GM21529 (cell line): Measurements from ENCODE around the gene CD1C.
"Not testable (repeated sequence)": the region's sequence is repeated elsewhere in the genome, so short reads cannot be mapped to it uniquely, and the experiment has no call there.

Experiments
- ATAC-seq: cut with Tn5 transposase; IDR thresholded peaks from one replicate; pipeline ENCODE4 v1.9.1; 2021; ENCODE audit not compliant: unreplicated experiment

CD1C gene

DNA sequence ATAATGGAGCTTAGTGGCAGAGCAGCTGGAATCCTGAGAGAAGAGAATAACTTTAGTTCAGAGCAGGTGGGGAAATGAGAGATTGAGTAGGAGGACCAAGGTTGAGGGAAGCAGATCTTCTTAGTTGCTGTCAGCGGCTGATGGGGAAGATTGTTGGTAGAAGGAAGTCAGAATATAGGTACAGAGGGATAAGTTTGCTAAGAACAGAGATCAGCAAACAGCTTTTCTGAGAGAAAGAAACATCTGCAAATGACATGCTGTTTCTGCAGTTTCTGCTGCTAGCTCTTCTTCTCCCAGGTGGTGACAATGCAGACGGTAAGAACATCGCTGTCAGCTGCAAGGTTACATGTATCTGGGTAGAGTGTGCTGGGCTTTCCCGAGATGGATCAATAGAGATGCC lies at the start of gene CD1C:
Gene CD1C (plus strand): TSS at position 113 of the 400 bp plus-strand sequence. CDS start 142 bp downstream, at position 255.
- no peak for ATAC-seq

- ATAC-seq = no peak
Observed at GRCh38 chr1:158246650-158247049, 43.1 kb upstream of the CD1C start.

- ATAC-seq = peak; percentile 79
Observed at GRCh38 chr1:158248118-158248517, 41.6 kb upstream of the CD1C start.

DNA sequence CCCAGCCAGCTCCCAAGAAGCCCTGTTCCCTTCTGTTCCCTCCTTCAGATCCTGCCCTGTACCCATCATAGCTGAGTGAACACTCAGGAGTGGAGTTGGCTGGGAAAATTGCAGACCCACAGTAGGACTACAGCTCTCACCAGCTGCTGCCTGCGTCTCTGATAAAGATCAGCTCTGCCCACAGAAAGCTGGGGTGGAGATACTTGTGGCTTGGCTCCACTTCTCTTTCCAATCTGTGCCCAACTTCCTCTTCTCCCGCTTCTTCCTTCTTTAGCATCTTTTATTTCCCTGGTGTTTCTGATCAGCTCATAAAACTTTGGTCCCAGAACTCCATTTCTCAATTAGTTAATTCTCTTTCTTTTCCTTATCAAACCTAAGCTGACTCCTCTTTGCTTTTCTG lies 41.0 kb upstream of the CD1C start:
- no peak for ATAC-seq

DNA sequence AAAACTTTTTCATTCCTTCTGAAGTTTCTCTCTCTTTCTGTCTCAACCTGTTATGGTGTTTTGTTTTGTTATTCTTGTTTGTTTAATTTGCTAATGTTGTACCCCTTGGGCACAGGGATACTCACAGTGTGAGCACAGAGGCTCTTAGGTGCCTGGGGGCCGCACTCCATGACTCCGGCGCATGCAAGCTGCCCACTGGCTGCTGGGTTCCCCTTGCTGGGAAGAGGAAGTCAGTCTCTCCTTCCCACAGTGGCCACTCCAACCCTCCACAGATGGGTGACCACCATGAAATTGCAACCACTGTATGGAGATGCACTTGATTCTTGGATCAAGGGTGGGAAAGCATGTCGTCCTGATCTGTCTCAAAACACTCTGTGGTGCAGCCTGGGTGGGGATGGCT lies 40.1 kb upstream of the CD1C start:
- no peak for ATAC-seq

GRCh38 chr1:158251163-158251562 lies 38.6 kb upstream of the CD1C start:
- no peak for ATAC-seq

GRCh38 chr1:158255656-158256055 lies 34.1 kb upstream of the CD1C start:
- ATAC-seq = no peak

DNA sequence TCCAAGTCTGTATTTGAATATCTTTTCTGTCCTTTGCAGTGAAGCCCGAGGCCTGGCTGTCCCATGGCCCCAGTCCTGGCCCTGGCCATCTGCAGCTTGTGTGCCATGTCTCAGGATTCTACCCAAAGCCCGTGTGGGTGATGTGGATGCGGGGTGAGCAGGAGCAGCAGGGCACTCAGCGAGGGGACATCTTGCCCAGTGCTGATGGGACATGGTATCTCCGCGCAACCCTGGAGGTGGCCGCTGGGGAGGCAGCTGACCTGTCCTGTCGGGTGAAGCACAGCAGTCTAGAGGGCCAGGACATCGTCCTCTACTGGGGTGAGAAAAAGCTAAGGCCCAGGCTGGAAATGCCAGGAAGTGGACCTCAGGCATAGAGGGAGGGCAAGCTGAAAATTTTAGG lies 33.0 kb upstream of the CD1C start:
- not testable (repeated sequence) for ATAC-seq

DNA sequence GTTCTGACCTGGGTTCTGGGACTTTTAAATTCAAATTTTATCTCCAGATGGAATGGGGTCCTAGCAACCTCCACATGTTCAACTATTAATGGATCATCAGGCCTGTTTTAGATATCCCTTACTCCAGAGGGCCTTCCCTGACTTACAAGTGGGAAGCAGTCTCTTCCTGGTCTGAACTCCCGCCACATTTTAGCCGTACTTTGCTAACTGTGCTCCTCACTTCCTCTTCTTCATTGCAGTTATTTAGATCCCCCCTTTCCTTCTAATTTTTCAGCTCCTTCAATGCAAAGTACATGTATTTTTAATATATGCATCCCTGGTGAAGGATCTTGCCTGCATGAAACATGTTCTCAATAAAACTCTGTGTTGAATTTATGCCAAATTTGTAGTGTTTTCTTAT lies 31.8 kb upstream of the CD1C start:
- no peak for ATAC-seq

- ATAC-seq = no peak
Observed at GRCh38 chr1:158259117-158259516, 30.6 kb upstream of the CD1C start.

DNA sequence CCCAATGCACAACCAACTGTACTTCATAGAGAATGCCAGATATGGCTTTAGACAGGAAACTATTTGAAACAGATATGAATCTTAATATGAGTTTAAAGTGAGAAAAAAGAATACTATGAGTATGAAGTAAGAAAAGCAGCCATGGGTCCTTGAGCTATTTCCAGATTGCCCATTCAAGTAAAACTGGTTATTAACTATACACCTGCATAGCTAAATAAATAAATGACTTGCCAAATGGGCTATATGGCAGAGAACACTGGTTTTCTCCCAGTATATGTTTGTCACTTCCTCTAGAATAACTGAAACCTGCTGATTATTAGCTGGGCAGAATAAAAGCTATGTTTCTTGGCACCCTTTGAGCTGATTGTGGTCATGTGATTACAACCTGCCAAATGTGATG lies 17.0 kb upstream of the CD1C start:
- no peak for ATAC-seq

DNA sequence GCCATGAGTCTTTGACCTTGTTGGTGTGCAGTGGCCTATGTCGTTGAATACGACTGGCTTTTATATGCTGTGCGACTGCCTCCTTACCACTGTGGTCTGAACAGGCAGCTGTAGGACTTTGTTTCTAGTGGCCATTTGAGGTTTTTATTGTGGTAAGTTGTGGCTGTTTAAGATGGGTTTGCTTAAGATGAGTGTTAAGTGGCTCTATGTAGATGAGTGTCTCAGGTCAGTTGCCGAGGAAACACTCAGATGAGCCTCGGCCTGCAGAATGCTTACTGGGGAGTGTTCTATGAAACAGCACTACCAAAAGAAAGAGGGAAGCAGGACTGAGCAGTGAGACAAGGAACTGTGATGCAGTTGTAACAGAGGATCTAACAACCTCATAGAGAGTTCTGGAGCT lies 14.9 kb upstream of the CD1C start:
- no peak for ATAC-seq

DNA sequence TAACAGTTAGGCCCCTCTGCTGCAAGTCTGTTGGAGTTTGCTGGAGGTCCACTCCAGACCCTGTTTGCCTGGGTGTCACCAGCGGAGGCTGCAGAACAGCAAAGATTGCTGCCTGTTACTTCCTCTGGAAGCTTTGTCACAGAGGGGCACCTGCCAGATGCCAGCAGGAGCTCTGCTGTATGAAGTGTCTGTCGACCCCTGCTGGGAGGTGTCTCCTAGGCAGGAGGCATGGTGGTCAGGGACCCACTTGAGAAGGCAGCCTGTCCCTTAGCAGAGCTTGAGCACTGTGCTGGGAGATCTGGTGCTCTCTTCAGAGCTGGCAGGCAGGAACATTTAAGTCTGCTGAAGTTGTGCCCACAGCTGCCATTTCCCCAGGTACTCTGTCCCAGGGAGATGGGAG lies 7.3 kb upstream of the CD1C start:
- ATAC-seq = not testable (repeated sequence)

- peak; percentile 39 for ATAC-seq
Observed at GRCh38 chr1:158283965-158284364, 5.8 kb upstream of the CD1C start.

DNA sequence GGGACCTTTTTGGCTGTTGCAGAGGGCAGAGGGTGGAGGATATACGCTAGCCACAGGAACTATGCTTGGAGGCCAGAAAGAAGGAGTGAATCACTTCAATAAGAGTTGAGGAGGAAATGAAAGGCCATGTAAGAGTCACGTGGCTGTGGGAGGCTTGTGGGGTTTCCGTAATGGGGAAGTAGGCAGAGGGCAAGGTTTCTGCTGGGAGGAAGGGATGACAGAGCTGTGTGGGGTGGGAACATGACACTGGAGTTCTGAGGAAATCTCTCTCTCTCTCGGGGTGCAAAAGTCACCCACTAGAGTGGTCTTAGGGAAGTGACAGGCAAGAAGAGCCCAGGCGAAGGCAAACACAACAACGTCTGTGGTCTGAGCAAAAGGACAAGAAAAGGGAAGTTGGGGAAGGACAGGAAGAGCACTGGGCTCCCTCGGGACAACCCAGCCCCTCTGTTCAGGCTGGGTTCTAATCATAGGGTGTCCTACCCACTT lies 3.9 kb upstream of the CD1C start:
- peak; percentile 74 for ATAC-seq

- ATAC-seq = peak; percentile 21
Observed at GRCh38 chr1:158286487-158286886, 3.2 kb upstream of the CD1C start.

DNA sequence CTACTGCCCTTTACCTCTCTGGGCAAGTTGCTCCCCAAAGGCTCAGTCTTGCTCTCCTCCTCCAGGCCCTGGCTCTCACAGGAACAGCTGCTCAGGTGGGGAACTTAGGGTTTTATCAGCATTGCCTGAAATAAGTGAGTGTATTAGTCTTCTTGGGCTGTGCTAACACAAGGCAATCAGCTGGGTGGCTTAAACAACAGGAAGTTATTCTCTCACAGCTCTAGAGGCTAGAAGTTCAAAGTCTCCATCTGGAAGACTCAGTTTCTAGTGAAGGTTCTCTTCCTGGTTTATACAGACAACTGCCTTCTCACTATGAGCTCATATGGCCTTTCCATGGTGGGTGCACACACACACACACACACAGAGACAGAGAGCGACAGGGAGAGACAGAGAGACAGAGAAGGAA lies 2.8 kb upstream of the CD1C start:
- ATAC-seq = no peak

DNA sequence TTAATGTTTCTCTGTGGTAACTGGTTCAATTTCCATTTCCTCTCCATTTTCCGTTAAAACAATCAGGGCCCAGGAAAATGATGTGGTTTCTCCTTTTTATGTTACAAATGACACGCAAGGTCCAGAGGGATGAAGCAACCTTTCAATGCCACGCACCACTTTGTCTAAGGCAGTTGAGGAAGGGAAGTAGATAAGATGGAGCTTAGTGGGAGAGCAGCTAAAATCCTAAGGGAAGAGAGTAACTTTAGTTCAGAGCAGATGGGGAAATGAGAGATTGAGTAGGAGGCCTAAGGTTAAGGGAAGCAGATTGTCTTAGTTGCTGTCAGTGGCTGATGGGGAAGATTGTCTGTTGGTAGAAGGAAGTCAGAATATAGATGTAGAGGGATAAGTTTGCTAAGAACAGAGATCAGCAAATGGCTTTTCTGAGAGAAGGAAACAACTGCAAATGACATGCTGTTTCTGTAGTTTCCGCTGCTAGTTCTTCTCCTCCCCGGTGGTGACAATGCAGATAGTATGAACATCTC lies 660 bp downstream of the CD1C start:
- no peak for ATAC-seq

DNA sequence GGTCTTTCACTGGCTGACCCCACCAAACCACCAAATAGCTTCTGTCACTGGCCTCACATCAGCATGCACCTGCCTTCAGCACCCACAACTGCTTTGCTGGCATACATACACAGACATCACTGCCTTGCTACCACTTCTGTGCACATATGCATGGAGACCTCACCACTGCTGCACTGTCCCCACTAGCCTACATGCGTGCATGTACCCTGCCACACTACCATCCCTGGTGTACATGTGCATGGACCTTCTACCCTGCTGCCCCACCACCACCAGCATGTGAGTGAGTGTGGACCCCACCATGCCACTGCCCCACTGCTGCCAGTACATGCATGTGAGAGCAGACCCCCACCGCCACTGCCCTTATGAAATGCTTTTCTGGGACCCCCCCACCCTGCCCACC lies 6.1 kb downstream of the CD1C start:
- no peak for ATAC-seq

DNA sequence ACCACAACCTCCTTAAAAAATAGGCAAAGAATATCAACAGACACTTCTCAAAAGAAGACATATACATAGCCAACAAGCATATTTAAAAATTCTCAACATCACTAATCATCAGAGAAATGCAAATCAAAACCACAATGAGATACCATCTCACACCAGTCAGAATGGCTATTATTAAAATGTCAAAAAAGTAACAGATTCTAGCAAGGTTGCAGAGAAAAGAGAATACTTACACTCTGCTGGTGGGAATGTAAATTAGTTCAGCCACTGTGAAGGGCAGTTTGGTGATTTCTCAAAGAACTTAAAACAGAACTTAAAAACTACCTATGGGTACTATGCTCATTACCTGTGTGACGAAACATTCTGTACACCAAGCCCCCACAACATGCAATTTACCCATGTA lies 20.9 kb downstream of the CD1C start:
- ATAC-seq = no peak

DNA sequence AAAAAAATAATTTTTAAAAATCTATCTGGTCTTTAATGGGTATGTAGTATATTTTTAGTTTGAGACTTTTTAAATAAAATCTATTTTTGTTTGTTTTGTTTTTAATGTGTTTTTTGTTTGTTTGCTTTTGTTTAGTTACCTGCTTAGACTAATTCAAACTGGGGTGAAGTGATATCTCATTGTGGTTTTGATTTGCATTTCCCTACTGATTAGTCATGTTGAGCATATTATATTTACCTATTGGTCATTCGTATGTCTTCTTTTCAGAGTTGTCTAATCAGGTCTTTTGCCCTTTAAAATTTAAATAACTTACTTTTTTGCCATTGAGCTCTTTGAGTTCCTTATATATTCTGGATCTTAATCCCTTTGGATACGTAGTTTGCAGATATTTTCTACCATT lies 21.3 kb downstream of the CD1C start:
- no peak for ATAC-seq

DNA sequence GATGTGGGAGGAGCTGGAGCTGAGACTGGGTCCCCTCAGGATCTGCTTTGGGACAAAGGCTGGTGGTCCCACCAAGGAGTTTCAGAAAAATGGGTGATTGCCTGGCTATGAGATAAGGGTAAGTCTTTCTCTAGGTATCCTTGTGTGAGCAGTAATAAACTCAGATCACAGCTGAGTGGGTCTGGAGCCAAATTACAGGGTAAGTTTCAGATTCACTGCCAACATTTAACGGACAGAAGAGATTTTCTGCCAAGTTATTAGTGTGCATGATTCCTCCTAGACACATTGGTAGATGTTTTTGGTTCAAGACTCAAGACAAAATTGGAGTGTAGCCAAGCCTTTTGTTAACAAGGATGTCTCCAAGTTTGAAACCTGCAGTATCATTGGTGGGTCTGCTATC lies 34.1 kb downstream of the CD1C start:
- no peak for ATAC-seq

DNA sequence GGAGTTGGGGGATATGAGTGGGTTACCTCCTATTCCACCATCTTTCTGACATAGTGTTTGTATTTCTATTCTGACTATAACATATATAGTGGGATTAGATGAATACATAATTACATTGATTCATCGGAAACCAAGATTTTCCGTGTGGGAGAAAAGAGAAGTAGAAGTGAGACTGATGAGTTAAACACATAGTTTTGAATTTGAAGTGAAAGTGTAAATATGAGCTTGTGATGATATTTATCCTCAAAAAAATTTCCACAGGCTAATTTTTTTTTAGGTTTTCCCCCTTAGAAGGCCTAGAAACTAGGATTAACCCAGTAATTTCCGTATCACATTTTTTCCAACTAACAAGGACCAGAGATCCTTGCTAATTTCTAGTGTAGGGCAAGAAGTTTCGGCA lies 34.7 kb downstream of the CD1C start:
- no peak for ATAC-seq

DNA sequence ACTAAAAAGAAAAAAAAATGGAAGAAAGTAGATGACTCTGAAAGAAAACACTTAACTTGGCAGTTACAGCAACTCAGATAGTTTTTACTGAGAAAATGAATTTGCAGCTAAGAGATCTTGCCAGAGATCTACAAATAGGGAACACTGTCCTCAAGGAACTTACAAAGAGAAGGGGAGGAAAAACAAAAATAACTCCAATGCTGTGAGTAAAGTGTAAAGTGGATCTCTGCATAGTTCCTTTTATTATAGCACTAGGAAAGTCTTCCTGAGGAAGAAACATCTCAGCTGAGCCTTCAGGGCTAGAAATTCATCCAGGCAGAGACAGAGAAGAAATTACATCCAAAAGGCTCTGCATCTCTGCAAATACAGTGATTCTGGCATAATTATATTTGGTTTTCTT lies 37.8 kb downstream of the CD1C start:
- no peak for ATAC-seq
